HEK293 (cell line): ENCODE data around the gene TMEM92.
A peak's percentile ranks its signal among the peaks of the same experiment; 100 is the strongest.

Experiments
- GFI1B ChIP-seq: fragments of 450-650 bp; formaldehyde crosslinking; IDR thresholded peaks from 2 replicates; pipeline ENCODE4 v1.5.1; 2016; ENCODE audit warnings: missing biosample characterization, missing genetic modification characterization
- GLIS1 ChIP-seq: fragments of 450-650 bp; formaldehyde crosslinking; IDR thresholded peaks from 2 replicates; pipeline ENCODE4 v1.5.1; 2016; ENCODE audit warnings: missing biosample characterization, missing genetic modification characterization
- HOXC10 ChIP-seq: sonication (generic); formaldehyde crosslinking; IDR thresholded peaks from 2 replicates; pipeline ENCODE4 v1.8.1; 2023; ENCODE audit warnings: mild to moderate bottlenecking, missing genetic modification reagents
- KLF7 ChIP-seq: fragments of 450-650 bp; formaldehyde crosslinking; IDR thresholded peaks from 2 replicates; pipeline ENCODE4 v1.5.1; 2016; ENCODE audit warnings: missing biosample characterization, missing genetic modification characterization, borderline replicate concordance
- KLF8 ChIP-seq: fragments of 450-650 bp; formaldehyde crosslinking; IDR thresholded peaks from 2 replicates; pipeline ENCODE4 v1.5.1; 2016; ENCODE audit warnings: missing biosample characterization, missing genetic modification characterization
- OSR2 ChIP-seq: fragments of 450-650 bp; formaldehyde crosslinking; IDR thresholded peaks from 2 replicates; pipeline ENCODE4 v1.5.1; 2016; ENCODE audit warnings: missing biosample characterization, missing genetic modification characterization
- OVOL3 ChIP-seq: fragments of 450-650 bp; formaldehyde crosslinking; IDR thresholded peaks from 2 replicates; pipeline ENCODE4 v1.5.1; 2016; ENCODE audit warnings: missing biosample characterization, missing genetic modification characterization
- PRDM6 ChIP-seq: fragments of 450-650 bp; formaldehyde crosslinking; IDR thresholded peaks from 2 replicates; pipeline ENCODE4 v1.5.1; 2017; ENCODE audit warnings: missing biosample characterization, missing genetic modification characterization
- SALL2 ChIP-seq: fragments of 450-650 bp; formaldehyde crosslinking; IDR thresholded peaks from 2 replicates; pipeline ENCODE4 v1.5.0; 2017; ENCODE audit warnings: missing biosample characterization, mild to moderate bottlenecking, missing genetic modification characterization, borderline replicate concordance
- WT1 ChIP-seq: fragments of 450-650 bp; formaldehyde crosslinking; IDR thresholded peaks from 2 replicates; pipeline ENCODE4 v1.5.1; 2016; ENCODE audit warnings: missing biosample characterization, missing genetic modification characterization
- ZBTB7A ChIP-seq: fragments of 450-650 bp; formaldehyde crosslinking; IDR thresholded peaks from 2 replicates; pipeline ENCODE4 v1.5.1; 2016; ENCODE audit warnings: low read depth, missing biosample characterization, missing genetic modification characterization
- ZFHX2 ChIP-seq: fragments of 450-650 bp; formaldehyde crosslinking; conservative IDR thresholded peaks from 2 replicates; pipeline ENCODE4 v1.5.1; 2016; ENCODE audit warnings: missing biosample characterization, missing genetic modification characterization
- ZIC2 ChIP-seq: fragments of 450-650 bp; formaldehyde crosslinking; IDR thresholded peaks from 2 replicates; pipeline ENCODE4 v1.5.1; 2016; ENCODE audit warnings: missing biosample characterization, missing genetic modification characterization
- ZNF280C ChIP-seq: fragments of 450-650 bp; formaldehyde crosslinking; IDR thresholded peaks from 2 replicates; pipeline ENCODE4 v1.5.1; 2016; ENCODE audit warnings: missing biosample characterization, missing genetic modification characterization
- ZNF311 ChIP-seq: fragments of 450-650 bp; formaldehyde crosslinking; IDR thresholded peaks from 2 replicates; pipeline ENCODE4 v1.5.1; 2017; ENCODE audit warnings: missing biosample characterization, missing genetic modification characterization, borderline replicate concordance
- ZNF354C ChIP-seq: fragments of 450-650 bp; formaldehyde crosslinking; IDR thresholded peaks from 2 replicates; pipeline ENCODE4 v1.5.1; 2016; ENCODE audit warnings: missing biosample characterization, missing genetic modification characterization, low read depth, borderline replicate concordance
- ZNF521 ChIP-seq: fragments of 450-650 bp; formaldehyde crosslinking; IDR thresholded peaks from 2 replicates; pipeline ENCODE4 v1.5.1; 2017; ENCODE audit warnings: missing biosample characterization, mild to moderate bottlenecking, missing genetic modification characterization
- ZNF529 ChIP-seq: fragments of 450-650 bp; formaldehyde crosslinking; IDR thresholded peaks from 2 replicates; pipeline ENCODE4 v1.5.1; 2017; ENCODE audit warnings: missing genetic modification characterization, missing biosample characterization; ENCODE audit not compliant: insufficient replicate concordance
- ZNF670 ChIP-seq: fragments of 450-650 bp; formaldehyde crosslinking; IDR thresholded peaks from 2 replicates; pipeline ENCODE4 v1.5.1; 2016; ENCODE audit warnings: missing biosample characterization, missing genetic modification characterization, low read depth
- ZNF692 ChIP-seq: fragments of 450-650 bp; formaldehyde crosslinking; IDR thresholded peaks from 2 replicates; pipeline ENCODE4 v1.5.1; 2016; ENCODE audit warnings: missing biosample characterization, missing genetic modification characterization
- ZSCAN18 ChIP-seq: fragments of 450-650 bp; formaldehyde crosslinking; IDR thresholded peaks from 2 replicates; pipeline ENCODE4 v1.5.1; 2016; ENCODE audit warnings: missing biosample characterization, missing genetic modification characterization
- ZXDB ChIP-seq: fragments of 450-650 bp; formaldehyde crosslinking; IDR thresholded peaks from 2 replicates; pipeline ENCODE4 v1.5.1; 2016; ENCODE audit warnings: missing biosample characterization, missing genetic modification characterization

Gene TMEM92

GRCh38 chr17:50266384-50267073 is 7.7 kb upstream of the TMEM92 start (continued):
- TF ChIP-seq ZNF670 (tag by site-specific recombination) (no peak), ZFHX2 (tag by site-specific recombination) (peak; percentile 29; the same call in 1 of the 2 replicates), ZNF311 (no peak), OVOL3 (tag by site-specific recombination) (no peak), ZXDB (tag by site-specific recombination) (peak; percentile 36; the same call in 1 of the 2 replicates), GLIS1 (peak; percentile 73), ZNF529 (tag by site-specific recombination) (no peak), OSR2 (0 out of 2 replicates have a peak, but pooled peaks have one; percentile 25), ZSCAN18 (no peak), WT1 (tag by site-specific recombination) (no peak), HOXC10 (no peak), ZIC2 (tag by site-specific recombination) (peak; percentile 70), SALL2 (no peak), ZNF354C (tag by site-specific recombination) (no peak), ZNF692 (tag by site-specific recombination) (no peak), KLF8 (tag by site-specific recombination) (no peak), ZNF280C (tag by site-specific recombination) (no peak), ZNF521 (tag by site-specific recombination) (no peak), KLF7 (tag by site-specific recombination) (no peak), ZBTB7A (no peak), PRDM6 (tag by site-specific recombination) (no peak), GFI1B (no peak)
